ENCODE results near the gene DDIAS. TPM values are rescaled to one million over a fixed set of nuclear protein-coding genes. Genes with fewer than 3 reads are reported as not detected.

The DDIAS gene
- total and polyA plus RNA-seq, 2 donors (not counting 1 experiment from before 2014, with no cell fraction given): 2.3 to 3.0 TPM

GRCh38 chr11:82924522-82925224, 23.1 kb downstream of the DDIAS start:
- DNase-seq (ENCODE audit: low read depth in 2 of 2): no peak
- no peak overlapping the region for H3K4me3 ChIP-seq (replicated peaks in 1 of 4; ENCODE audit: control extremely low read depth in 1 of 4, insufficient read depth in 1 of 4, low read depth in 3 of 4, low read length in 4 of 4)
- no peak overlapping the region for H2AFZ ChIP-seq (ENCODE audit: low read length)
- H3K36me3 ChIP-seq (ENCODE audit: control insufficient read depth, insufficient read depth, low read length): no peaks in the 10 kb centered on the region
- no peaks in the 10 kb centered on the region for H3K9me3 ChIP-seq (ENCODE audit: control insufficient read depth, insufficient read depth, low read depth, low read length)
- H4K20me1 ChIP-seq (ENCODE audit: control insufficient read depth, extremely low read depth, insufficient read depth, low read length): no peaks in the 10 kb centered on the region
- H3K4me1 ChIP-seq (ENCODE audit: control insufficient read depth, extremely low read depth, insufficient read depth, low read length): no peaks in the 10 kb centered on the region
- H3K4me2 ChIP-seq (ENCODE audit: extremely low read depth, insufficient read depth, low read length): no peak overlapping the region
- no peak for TF ChIP-seq CTCF (conservative IDR thresholded peaks at IDR 0.05 in 1 of 2, IDR thresholded peaks at IDR 0.05 in 1 of 2; ENCODE audit: low read depth in 1 of 2, low read length in 2 of 2)
- no peak for TF ChIP-seq EZH2 (IDR thresholded peaks at IDR 0.05; ENCODE audit: low read length, missing control alignments)
- H3K27me3 ChIP-seq (ENCODE audit: control insufficient read depth, insufficient read depth, low read length): no peaks in the 10 kb centered on the region
- no peak overlapping the region for H3K27ac ChIP-seq (ENCODE audit: insufficient read depth, low read length)
- H3K79me2 ChIP-seq (ENCODE audit: control insufficient read depth, insufficient read depth, low read length): no peaks in the 10 kb centered on the region
- H3K9ac ChIP-seq (ENCODE audit: insufficient read depth, low read length): no peak overlapping the region

GRCh38 chr11:82927264-82927880, 25.8 kb downstream of the DDIAS start:
- Histone ChIP-seq H3K4me2 (ENCODE audit: extremely low read depth, insufficient read depth, low read length) (no peak overlapping the region), H3K9me3 (ENCODE audit: control insufficient read depth, insufficient read depth, low read depth, low read length) (no peaks in the 10 kb centered on the region), H4K20me1 (ENCODE audit: control insufficient read depth, extremely low read depth, insufficient read depth, low read length) (no peaks in the 10 kb centered on the region), H3K27ac (ENCODE audit: insufficient read depth, low read length) (no peak overlapping the region), H3K4me1 (ENCODE audit: control insufficient read depth, extremely low read depth, insufficient read depth, low read length) (no peaks in the 10 kb centered on the region), H2AFZ (ENCODE audit: low read length) (no peak overlapping the region), H3K9ac (ENCODE audit: insufficient read depth, low read length) (no peak overlapping the region), H3K27me3 (ENCODE audit: control insufficient read depth, insufficient read depth, low read length) (no peaks in the 10 kb centered on the region), H3K4me3 (replicated peaks in 1 of 4; ENCODE audit: control extremely low read depth in 1 of 4, insufficient read depth in 1 of 4, low read depth in 3 of 4, low read length in 4 of 4) (no peak overlapping the region), H3K36me3 (ENCODE audit: control insufficient read depth, insufficient read depth, low read length) (peaks cover 1% of the 10 kb centered on the region), H3K79me2 (ENCODE audit: control insufficient read depth, insufficient read depth, low read length) (no peaks in the 10 kb centered on the region)
- peak; percentile 51 to 69 for DNase-seq (ENCODE audit: low read depth in 2 of 2)
- TF ChIP-seq CTCF (conservative IDR thresholded peaks at IDR 0.05 in 1 of 2, IDR thresholded peaks at IDR 0.05 in 1 of 2; ENCODE audit: low read depth in 1 of 2, low read length in 2 of 2): peak; percentile 75 to 76
- no peak for TF ChIP-seq EZH2 (IDR thresholded peaks at IDR 0.05; ENCODE audit: low read length, missing control alignments)

- no peak overlapping the region for H3K9ac ChIP-seq (ENCODE audit: insufficient read depth, low read length)
- no peak overlapping the region for H3K27ac ChIP-seq (ENCODE audit: insufficient read depth, low read length)
- H4K20me1 ChIP-seq (ENCODE audit: control insufficient read depth, extremely low read depth, insufficient read depth, low read length): no peaks in the 10 kb centered on the region
- no peak overlapping the region for H3K4me2 ChIP-seq (ENCODE audit: extremely low read depth, insufficient read depth, low read length)
- no peak overlapping the region for H3K4me3 ChIP-seq (replicated peaks in 1 of 4; ENCODE audit: control extremely low read depth in 1 of 4, insufficient read depth in 1 of 4, low read depth in 3 of 4, low read length in 4 of 4)
- no peaks in the 10 kb centered on the region for H3K27me3 ChIP-seq (ENCODE audit: control insufficient read depth, insufficient read depth, low read length)
- peaks cover 1% of the 10 kb centered on the region for H3K36me3 ChIP-seq (ENCODE audit: control insufficient read depth, insufficient read depth, low read length)
- H3K9me3 ChIP-seq (ENCODE audit: control insufficient read depth, insufficient read depth, low read depth, low read length): no peaks in the 10 kb centered on the region
- no peak for DNase-seq (ENCODE audit: low read depth in 2 of 2)
- H3K79me2 ChIP-seq (ENCODE audit: control insufficient read depth, insufficient read depth, low read length): no peaks in the 10 kb centered on the region
- TF ChIP-seq CTCF (conservative IDR thresholded peaks at IDR 0.05 in 1 of 2, IDR thresholded peaks at IDR 0.05 in 1 of 2; ENCODE audit: low read depth in 1 of 2, low read length in 2 of 2) (no peak), EZH2 (IDR thresholded peaks at IDR 0.05; ENCODE audit: low read length, missing control alignments) (no peak)
- no peak overlapping the region for H2AFZ ChIP-seq (ENCODE audit: low read length)
- no peaks in the 10 kb centered on the region for H3K4me1 ChIP-seq (ENCODE audit: control insufficient read depth, extremely low read depth, insufficient read depth, low read length)
Observed at GRCh38 chr11:82929121-82929520, 27.6 kb downstream of the DDIAS start.
